ENCODE measurements around the gene GLI2.

DNA sequence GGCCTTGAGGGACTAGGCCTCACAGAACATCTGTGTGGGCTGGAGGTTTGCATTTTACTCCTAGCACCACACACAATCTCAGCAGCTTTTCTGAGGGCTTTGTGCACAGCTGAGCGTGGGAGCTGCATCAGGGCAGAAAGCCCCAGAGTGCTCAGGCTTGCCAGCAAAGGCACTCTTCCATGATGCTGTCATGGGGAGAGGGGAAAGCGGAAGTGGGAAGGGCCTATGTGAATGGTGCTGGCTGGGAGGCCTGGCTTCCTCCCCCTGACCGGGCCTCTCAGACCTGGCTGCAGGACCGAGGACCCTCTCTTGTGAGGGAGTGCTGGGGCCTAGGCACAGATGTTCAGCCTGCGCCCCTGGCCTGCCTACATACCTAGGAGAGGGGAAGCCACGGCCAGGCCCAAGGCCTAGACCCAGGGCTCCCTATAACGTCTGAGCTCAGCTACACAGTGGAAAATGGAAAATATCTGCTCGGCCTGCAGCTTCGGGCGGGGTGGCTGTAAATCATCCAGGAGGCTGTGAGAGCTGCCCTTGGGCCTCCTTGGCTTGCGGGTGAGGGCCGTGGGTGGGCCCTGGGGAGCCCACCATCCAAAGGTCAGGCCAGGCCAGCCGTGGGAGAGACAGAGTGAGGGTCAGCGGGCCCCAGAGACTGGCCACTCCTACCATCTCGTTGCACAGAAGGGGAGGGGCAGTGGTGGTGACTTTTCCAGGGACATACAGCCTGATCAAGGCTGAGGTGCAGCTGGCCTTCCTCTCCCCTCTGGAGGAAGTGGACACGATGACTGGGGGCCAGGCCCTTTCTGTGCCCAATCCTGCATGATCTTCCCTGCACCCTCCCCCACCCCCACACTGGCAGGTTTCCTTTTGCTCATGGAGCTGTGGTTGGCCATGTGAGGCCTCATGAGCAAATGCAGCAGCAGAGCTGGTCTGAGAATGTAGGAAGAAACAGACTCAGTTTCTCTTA is 22.8 kb downstream of the GLI2 start:
- TF ChIP-seq POLR2A (IDR thresholded peaks at IDR 0.05; ENCODE audit: borderline replicate concordance, extremely low read depth, insufficient read depth, insufficient read length) = no peak
- TF ChIP-seq EZH2phosphoT487 (IDR thresholded peaks at IDR 0.05; ENCODE audit: borderline replicate concordance) = no peak
- TF ChIP-seq EZH2 (IDR thresholded peaks at IDR 0.05) = no peak
- TF ChIP-seq, protein P1, sequence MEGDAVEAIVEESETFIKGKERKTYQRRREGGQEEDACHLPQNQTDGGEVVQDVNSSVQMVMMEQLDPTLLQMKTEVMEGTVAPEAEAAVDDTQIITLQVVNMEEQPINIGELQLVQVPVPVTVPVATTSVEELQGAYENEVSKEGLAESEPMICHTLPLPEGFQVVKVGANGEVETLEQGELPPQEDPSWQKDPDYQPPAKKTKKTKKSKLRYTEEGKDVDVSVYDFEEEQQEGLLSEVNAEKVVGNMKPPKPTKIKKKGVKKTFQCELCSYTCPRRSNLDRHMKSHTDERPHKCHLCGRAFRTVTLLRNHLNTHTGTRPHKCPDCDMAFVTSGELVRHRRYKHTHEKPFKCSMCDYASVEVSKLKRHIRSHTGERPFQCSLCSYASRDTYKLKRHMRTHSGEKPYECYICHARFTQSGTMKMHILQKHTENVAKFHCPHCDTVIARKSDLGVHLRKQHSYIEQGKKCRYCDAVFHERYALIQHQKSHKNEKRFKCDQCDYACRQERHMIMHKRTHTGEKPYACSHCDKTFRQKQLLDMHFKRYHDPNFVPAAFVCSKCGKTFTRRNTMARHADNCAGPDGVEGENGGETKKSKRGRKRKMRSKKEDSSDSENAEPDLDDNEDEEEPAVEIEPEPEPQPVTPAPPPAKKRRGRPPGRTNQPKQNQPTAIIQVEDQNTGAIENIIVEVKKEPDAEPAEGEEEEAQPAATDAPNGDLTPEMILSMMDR (IDR thresholded peaks at IDR 0.05 in 2 of 3, conservative IDR thresholded peaks at IDR 0.05 in 1 of 3; ENCODE audit: borderline replicate concordance in 1 of 3, insufficient read depth in 1 of 3, low read depth in 2 of 3, low read length in 2 of 3) = no peak
- TF ChIP-seq RAD21 (IDR thresholded peaks at IDR 0.05; ENCODE audit: low read depth) = no peak
- no peak for TF ChIP-seq POLR2AphosphoS5 (IDR thresholded peaks at IDR 0.05; ENCODE audit: low read depth, low read length)
- TF ChIP-seq ZNF274 (IDR thresholded peaks at IDR 0.05; ENCODE audit: low read depth, low read length) = no peak

Measured in HCT116 (cell line).